ENCODE results near the gene EPHX1. TPM values are rescaled to one million over a fixed set of nuclear protein-coding genes. Genes with fewer than 3 reads are reported as not detected.
A peak's percentile ranks its signal among the peaks of the same experiment; 100 is the strongest.
"Not testable (repeated sequence)": the region's sequence is repeated elsewhere in the genome, so short reads cannot be mapped to it uniquely, and the experiment has no call there.

EPHX1 gene
- total RNA-seq, 2 experiments from 2014 or later, result 2.6 to 2.8 TPM

DNA sequence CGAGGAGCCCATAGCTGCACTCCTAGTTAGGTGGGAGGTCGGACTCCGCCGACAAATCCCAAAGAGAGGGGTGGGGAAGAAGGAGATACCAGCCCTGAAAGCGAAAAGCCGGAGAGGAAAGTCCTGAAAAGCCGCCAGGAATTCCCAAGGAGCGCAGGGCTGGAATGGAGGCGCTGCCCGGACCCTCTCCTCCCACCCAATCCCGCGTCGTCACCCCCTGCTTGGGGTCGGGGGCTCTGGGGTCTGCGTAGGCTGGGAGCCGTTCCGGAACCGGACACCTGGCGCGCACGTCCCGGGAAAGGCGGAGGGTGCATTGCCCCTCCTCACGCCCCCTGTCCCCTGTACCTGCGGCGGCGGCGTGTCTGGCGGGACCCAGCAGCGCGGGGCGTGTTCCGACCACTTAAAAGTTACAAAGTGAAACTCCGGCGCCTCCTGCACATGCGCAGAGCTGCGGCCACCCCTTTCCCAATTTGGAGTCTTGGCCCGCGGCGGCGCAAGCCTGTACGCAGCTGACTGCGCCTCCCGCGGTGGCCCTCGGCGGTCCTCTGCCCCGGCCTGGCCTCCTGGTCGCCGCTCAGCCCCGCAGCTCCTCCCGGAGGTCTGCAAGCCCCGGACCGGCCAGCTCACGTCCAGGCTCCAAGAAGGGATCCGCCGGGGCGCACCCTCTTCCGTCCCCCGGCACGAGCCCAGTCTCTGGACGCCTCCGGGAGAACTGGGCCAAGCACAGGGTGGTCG, 72.2 kb downstream of the EPHX1 start, which contains the start of gene TMEM63A:
TMEM63A (minus strand) TSS at position 422 of the 735 bp plus-strand sequence. CDS start 4,800 bp downstream, outside the sequence.
- Mint-ChIP-seq H3K27ac (peak within 1 kb of the TSS; percentile 92), H3K36me3 (peaks cover 4% of the 10 kb centered on the region), H3K4me3 (peak within 1 kb of the TSS; percentile 88), H3K9me3 (no peaks in the 10 kb centered on the region), H3K4me1 (ENCODE audit: low read depth) (peaks cover 49% of the 10 kb centered on the region), H3K27me3 (no peaks in the 10 kb centered on the region)
- DNase-seq, result peak; percentile 92
- CTCF ChIA-PET, result interaction anchor here (0.6 to 5.8 kb wide), 16 partner anchors 10 to 1398 kb away, joined by 3 to 41 read pairs (median 4); partner anchors contain the start of genes PYCR2 and SRP9
- POLR2A ChIA-PET, result interaction anchor here (0.6 to 4.2 kb wide), 21 partner anchors 11 to 474 kb away, joined by 3 to 49 read pairs (median 4); partner anchors contain the start of genes LBR, PYCR2 and SRP9
- intact Hi-C loops (cut with micrococcal nuclease), result loop anchor here (1.0 to 2.0 kb wide), 5 partner anchors 15 to 105 kb away; partner anchors contain the start of genes PYCR2 and SRP9

GRCh38 chr1:225882694-225883615, 73.0 kb downstream of the EPHX1 start:
- H3K36me3 Mint-ChIP-seq, result no peaks in the 10 kb centered on the region
- H3K4me3 Mint-ChIP-seq, result peak overlapping the region; percentile 88
- peak overlapping the region; percentile 92 for H3K27ac Mint-ChIP-seq
- H3K4me1 Mint-ChIP-seq (ENCODE audit: low read depth), result peaks cover 41% of the 10 kb centered on the region
- H3K9me3 Mint-ChIP-seq, result no peaks in the 10 kb centered on the region
- peak; percentile 63 for DNase-seq
- intact Hi-C loops (cut with micrococcal nuclease), result loop anchor here (1.0 kb wide), 2 partner anchors 28 to 41 kb away; partner anchors contain the start of gene PYCR2
- POLR2A ChIA-PET, result interaction anchor here (0.6 to 4.2 kb wide), 21 partner anchors 12 to 475 kb away, joined by 3 to 49 read pairs (median 4); partner anchors contain the start of genes LBR, PYCR2 and SRP9
- CTCF ChIA-PET, result interaction anchor here (0.6 to 5.8 kb wide), 14 partner anchors 9 to 1398 kb away, joined by 3 to 41 read pairs (median 4); partner anchors contain the start of genes PYCR2 and SRP9
- no peaks in the 10 kb centered on the region for H3K27me3 Mint-ChIP-seq

- POLR2A ChIA-PET, result interaction anchor here (0.7 to 4.2 kb wide), 6 partner anchors 14 to 105 kb away, joined by 3 to 49 read pairs (median 8); partner anchors contain the start of gene SRP9
- Mint-ChIP-seq H3K4me3 (peak overlapping the region; percentile 88), H3K27ac (peak overlapping the region; percentile 51), H3K4me1 (ENCODE audit: low read depth) (peaks cover 34% of the 10 kb centered on the region), H3K36me3 (no peaks in the 10 kb centered on the region), H3K27me3 (no peaks in the 10 kb centered on the region), H3K9me3 (no peaks in the 10 kb centered on the region)
- intact Hi-C loops (cut with micrococcal nuclease), result no loop called here
- CTCF ChIA-PET, result interaction anchor here (1.1 to 5.8 kb wide), 6 partner anchors 9 to 108 kb away, joined by 3 to 41 read pairs (median 9); partner anchors contain the start of gene SRP9
- no peak for DNase-seq
Observed at GRCh38 chr1:225883616-225884265, 73.8 kb downstream of the EPHX1 start.

GRCh38 chr1:225885336-225885735, 75.4 kb downstream of the EPHX1 start:
- no peaks in the 10 kb centered on the region for H3K27me3 Mint-ChIP-seq
- CTCF ChIA-PET, result interaction anchor here (0.5 to 5.8 kb wide), 2 partner anchors 8 to 25 kb away, joined by 3 to 41 read pairs; no protein-coding TSS in a partner anchor
- H3K36me3 Mint-ChIP-seq, result no peaks in the 10 kb centered on the region
- DNase-seq, result no peak
- H3K4me1 Mint-ChIP-seq (ENCODE audit: low read depth), result peaks cover 18% of the 10 kb centered on the region
- H3K4me3 Mint-ChIP-seq, result no peak overlapping the region
- POLR2A ChIA-PET, result interaction anchor here (1.1 kb wide), 1 partner anchor 37 kb away, joined by 3 read pairs; no protein-coding TSS in a partner anchor
- H3K9me3 Mint-ChIP-seq, result no peaks in the 10 kb centered on the region
- intact Hi-C loops (cut with micrococcal nuclease), result no loop called here
- no peak overlapping the region for H3K27ac Mint-ChIP-seq

GRCh38 chr1:225886159-225887029, 76.5 kb downstream of the EPHX1 start:
- no peak for DNase-seq
- H3K4me3 Mint-ChIP-seq, result no peak overlapping the region
- H3K4me1 Mint-ChIP-seq (ENCODE audit: low read depth), result peaks cover 9% of the 10 kb centered on the region
- H3K27ac Mint-ChIP-seq, result no peak overlapping the region
- no peaks in the 10 kb centered on the region for H3K9me3 Mint-ChIP-seq
- POLR2A ChIA-PET, result no interaction called here
- CTCF ChIA-PET, result interaction anchor here (0.9 kb wide), 1 partner anchor 25 kb away, joined by 3 read pairs; no protein-coding TSS in a partner anchor
- H3K36me3 Mint-ChIP-seq, result no peaks in the 10 kb centered on the region
- H3K27me3 Mint-ChIP-seq, result no peaks in the 10 kb centered on the region
- intact Hi-C loops (cut with micrococcal nuclease), result no loop called here

DNA sequence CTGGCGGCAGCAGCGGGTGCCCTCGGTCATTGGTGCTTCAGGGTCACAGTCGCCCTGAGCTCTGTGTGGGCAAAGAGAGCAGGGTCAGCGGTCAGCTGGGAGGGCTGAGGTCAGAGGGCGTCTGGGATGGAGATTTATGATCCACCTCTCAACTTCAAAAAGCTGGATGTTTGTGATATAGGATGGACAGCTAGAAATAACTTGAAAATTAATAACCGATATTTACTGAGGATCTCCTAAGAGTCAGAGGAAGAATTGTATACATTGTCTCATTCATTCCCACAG, 77.0 kb downstream of the EPHX1 start:
- intact Hi-C loops (cut with micrococcal nuclease), result no loop called here
- peaks cover 9% of the 10 kb centered on the region for H3K4me1 Mint-ChIP-seq (ENCODE audit: low read depth)
- H3K27ac Mint-ChIP-seq, result no peak overlapping the region
- POLR2A ChIA-PET, result no interaction called here
- DNase-seq, result no peak
- H3K27me3 Mint-ChIP-seq, result no peaks in the 10 kb centered on the region
- no peaks in the 10 kb centered on the region for H3K36me3 Mint-ChIP-seq
- CTCF ChIA-PET, result interaction anchor here (0.9 kb wide), 1 partner anchor 24 kb away, joined by 3 read pairs; no protein-coding TSS in a partner anchor
- no peaks in the 10 kb centered on the region for H3K9me3 Mint-ChIP-seq
- H3K4me3 Mint-ChIP-seq, result no peak overlapping the region

GRCh38 chr1:225887554-225888288, 77.8 kb downstream of the EPHX1 start:
- POLR2A ChIA-PET, result not testable (repeated sequence)
- CTCF ChIA-PET, result interaction anchor here (0.9 to 1.3 kb wide), 2 partner anchors 9 to 23 kb away, joined by 3 read pairs; no protein-coding TSS in a partner anchor

DNA sequence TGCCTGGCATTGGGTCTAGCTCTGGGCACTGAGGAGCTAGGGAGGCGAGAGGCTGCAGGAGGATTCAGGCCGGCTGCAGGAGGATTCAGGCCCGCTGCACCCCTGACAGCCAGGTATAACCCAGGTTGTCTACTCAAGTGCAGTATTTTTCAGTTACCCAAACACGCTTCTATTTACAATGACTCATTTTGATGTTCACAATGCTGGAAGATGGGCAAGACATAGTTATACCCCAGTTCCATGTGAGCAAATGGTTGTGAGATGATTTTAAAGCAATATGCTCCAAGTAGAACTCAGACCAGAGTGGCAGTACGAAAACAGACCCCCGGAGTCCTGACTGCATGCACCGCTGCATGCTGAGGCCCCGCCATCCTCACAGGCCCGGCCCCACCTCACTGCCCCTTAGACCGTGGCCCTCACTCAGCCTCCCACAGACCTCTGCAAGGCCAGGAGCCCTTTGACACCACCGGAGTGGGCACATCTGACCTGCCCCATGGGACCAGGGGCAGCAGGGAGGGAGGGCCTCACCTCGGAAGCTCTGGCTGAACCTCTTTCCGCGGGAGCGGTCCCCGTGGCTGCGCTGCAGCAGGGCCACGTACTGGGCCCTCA, 78.5 kb downstream of the EPHX1 start:
- Mint-ChIP-seq H3K9me3 (no peaks in the 10 kb centered on the region), H3K36me3 (no peaks in the 10 kb centered on the region), H3K4me1 (ENCODE audit: low read depth) (peaks cover 6% of the 10 kb centered on the region), H3K27me3 (no peaks in the 10 kb centered on the region), H3K27ac (no peak overlapping the region), H3K4me3 (no peak overlapping the region)
- intact Hi-C loops (cut with micrococcal nuclease), result no loop called here
- ChIA-PET CTCF (interaction anchor here (1.3 kb wide), 1 partner anchor 10 kb away, joined by 3 read pairs; no protein-coding TSS in a partner anchor), POLR2A (no interaction called here)
- no peak for DNase-seq

More at GRCh38 chr1:225887554-225888288, 77.8 kb downstream of the EPHX1 start:
- H3K36me3 Mint-ChIP-seq; intact Hi-C loops (cut with micrococcal nuclease); H3K27me3 Mint-ChIP-seq; H3K27ac Mint-ChIP-seq; DNase-seq; H3K4me1 Mint-ChIP-seq (ENCODE audit: low read depth); H3K9me3 Mint-ChIP-seq; H3K4me3 Mint-ChIP-seq: not testable (repeated sequence)

- H3K36me3 Mint-ChIP-seq, result no peaks in the 10 kb centered on the region
- H3K27me3 Mint-ChIP-seq, result no peaks in the 10 kb centered on the region
- DNase-seq, result no peak
- intact Hi-C loops (cut with micrococcal nuclease), result no loop called here
- POLR2A ChIA-PET, result interaction anchor here (0.6 kb wide), 1 partner anchor 13 kb away, joined by 3 read pairs; no protein-coding TSS in a partner anchor
- H3K9me3 Mint-ChIP-seq, result no peaks in the 10 kb centered on the region
- H3K4me3 Mint-ChIP-seq, result no peak within 1 kb of the TSS
- CTCF ChIA-PET, result interaction anchor here (1.3 kb wide), 1 partner anchor 10 kb away, joined by 3 read pairs; no protein-coding TSS in a partner anchor
- H3K27ac Mint-ChIP-seq, result no peak within 1 kb of the TSS
- peaks cover under 1% of the 10 kb centered on the region for H3K4me1 Mint-ChIP-seq (ENCODE audit: low read depth)
Observed at GRCh38 chr1:225888898-225889601, 79.1 kb downstream of the EPHX1 start, which contains the start of gene LEFTY1. Gene LEFTY1, minus strand, starts transcription at chr1:225889146. Its CDS starts 80 bp downstream, at chr1:225889066.

Data from activated CD4-positive, alpha-beta memory T cell treated with anti-CD3 and anti-CD28 coated beads for 36 hours (primary cell).